Middle frontal gyrus (tissue), 1 donor: ENCODE data around the gene CTDP1.

Experiments
- DNase-seq: peaks from one replicate; pipeline ENCODE4 v3.0.0-alpha.2; 2015; ENCODE audit warnings: low spot score; ENCODE audit errors: extremely low spot score

CTDP1 gene

GRCh38 chr18:79795446-79795845, 115.8 kb downstream of the CTDP1 start:
- no peak for DNase-seq

- DNase-seq = no peak
Measured at GRCh38 chr18:79796016-79796415, 116.4 kb downstream of the CTDP1 start.

GRCh38 chr18:79796531-79797405, 117.2 kb downstream of the CTDP1 start:
- no peak for DNase-seq

- DNase-seq = no peak
Measured at GRCh38 chr18:79797518-79798345, 118.1 kb downstream of the CTDP1 start, which contains the start of gene KCNG2. Gene KCNG2 (plus strand): TSS chr18:79797938. CDS start chr18:79863668, 65,730 bp downstream.

GRCh38 chr18:79798346-79798998, 118.9 kb downstream of the CTDP1 start:
- no peak for DNase-seq

GRCh38 chr18:79798999-79799370, 119.4 kb downstream of the CTDP1 start:
- DNase-seq = no peak

- DNase-seq = no peak
Measured at GRCh38 chr18:79799619-79800370, 120.2 kb downstream of the CTDP1 start.

GRCh38 chr18:79800371-79801180, 121.0 kb downstream of the CTDP1 start:
- no peak for DNase-seq

- no peak for DNase-seq
Measured at GRCh38 chr18:79801217-79801616, 121.6 kb downstream of the CTDP1 start.

- DNase-seq = no peak
Measured at GRCh38 chr18:79801641-79802040, 122.0 kb downstream of the CTDP1 start.

GRCh38 chr18:79802298-79802697, 122.7 kb downstream of the CTDP1 start:
- no peak for DNase-seq

GRCh38 chr18:79803611-79804051, 124.0 kb downstream of the CTDP1 start:
- DNase-seq = no peak
